Vagina (tissue), 2 donors: Measurements from ENCODE around the gene ANKLE1.

ENCODE experiments used
- CTCF ChIP-seq, 3 experiments: fragments of 450-650 bp in 2 of 3; fragments of 200-600 bp in 1 of 3; sonication (generic) in 1 of 3; IDR thresholded peaks; one replicate each; pipeline ENCODE4 v1.5.1; 2017 to 2019; ENCODE audit warnings: antibody characterized with exemption in 3 of 3, mild to moderate bottlenecking in 2 of 3, moderate library complexity in 2 of 3
- POLR2A ChIP-seq, 2 donors: fragments of 450-650 bp; IDR thresholded peaks; one replicate each; pipeline ENCODE4 v1.6.1; 2017; ENCODE audit warnings: antibody characterized with exemption in 2 of 2, mild to moderate bottlenecking in 2 of 2, moderate library complexity in 2 of 2
- POLR2AphosphoS5 ChIP-seq, 2 donors: sonication (generic); formaldehyde crosslinking; IDR thresholded peaks; one replicate each; pipeline ENCODE4 v1.9.0; 2017; ENCODE audit warnings: antibody characterized with exemption in 2 of 2, mild to moderate bottlenecking in 2 of 2, low read depth in 1 of 2; ENCODE audit not compliant: insufficient read depth in 1 of 2

- TF ChIP-seq CTCF (IDR thresholded peaks at IDR 0.05) (no peak), POLR2A (IDR thresholded peaks at IDR 0.05) (no peak), POLR2AphosphoS5 (IDR thresholded peaks at IDR 0.05; ENCODE audit: insufficient read depth in 1 of 2, low read depth in 1 of 2) (no peak)
Measured at GRCh38 chr19:17286752-17287151, 5.1 kb downstream of the ANKLE1 start.
